ENCODE results near the gene MALSU1.

DNA sequence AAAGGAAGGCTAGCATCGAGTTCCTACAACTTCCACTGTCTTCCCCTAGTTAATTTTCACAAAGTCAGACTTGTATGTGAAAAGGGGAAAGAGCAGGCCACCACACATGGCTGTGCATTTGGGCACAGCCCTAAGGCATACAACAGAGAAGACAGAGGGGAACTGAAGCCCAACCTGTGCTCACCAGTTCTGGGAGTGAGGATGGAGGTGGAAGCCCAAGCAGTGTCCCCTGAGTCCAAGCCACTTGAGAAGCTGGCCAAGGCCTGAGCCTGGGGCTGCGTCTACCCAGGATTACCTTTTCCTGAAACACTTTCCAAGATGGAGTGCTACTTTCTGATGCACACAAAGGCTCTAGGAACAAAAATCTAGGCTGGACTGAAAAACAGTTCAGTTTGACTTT lies 32.2 kb upstream of the MALSU1 start:
- TF ChIP-seq, protein P1, sequence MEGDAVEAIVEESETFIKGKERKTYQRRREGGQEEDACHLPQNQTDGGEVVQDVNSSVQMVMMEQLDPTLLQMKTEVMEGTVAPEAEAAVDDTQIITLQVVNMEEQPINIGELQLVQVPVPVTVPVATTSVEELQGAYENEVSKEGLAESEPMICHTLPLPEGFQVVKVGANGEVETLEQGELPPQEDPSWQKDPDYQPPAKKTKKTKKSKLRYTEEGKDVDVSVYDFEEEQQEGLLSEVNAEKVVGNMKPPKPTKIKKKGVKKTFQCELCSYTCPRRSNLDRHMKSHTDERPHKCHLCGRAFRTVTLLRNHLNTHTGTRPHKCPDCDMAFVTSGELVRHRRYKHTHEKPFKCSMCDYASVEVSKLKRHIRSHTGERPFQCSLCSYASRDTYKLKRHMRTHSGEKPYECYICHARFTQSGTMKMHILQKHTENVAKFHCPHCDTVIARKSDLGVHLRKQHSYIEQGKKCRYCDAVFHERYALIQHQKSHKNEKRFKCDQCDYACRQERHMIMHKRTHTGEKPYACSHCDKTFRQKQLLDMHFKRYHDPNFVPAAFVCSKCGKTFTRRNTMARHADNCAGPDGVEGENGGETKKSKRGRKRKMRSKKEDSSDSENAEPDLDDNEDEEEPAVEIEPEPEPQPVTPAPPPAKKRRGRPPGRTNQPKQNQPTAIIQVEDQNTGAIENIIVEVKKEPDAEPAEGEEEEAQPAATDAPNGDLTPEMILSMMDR (IDR thresholded peaks at IDR 0.05; ENCODE audit: low read length): no peak
- TF ChIP-seq EZH2 (IDR thresholded peaks at IDR 0.05; ENCODE audit: borderline replicate concordance, low read length): no peak
